Glutamatergic neuron (in vitro differentiated cells): ENCODE results near the gene MYO9B. TPM values are rescaled to one million over a fixed set of nuclear protein-coding genes. Genes with fewer than 3 reads are reported as not detected.

Source experiments
- DNase-seq: peaks from one replicate; pipeline ENCODE4 v3.0.0; 2022
- H3K27ac Mint-ChIP-seq: one replicate; pipeline ENCODE4 v1.8.0; 2020; ENCODE audit warnings: mild to moderate bottlenecking, mixed read lengths, inconsistent platforms; ENCODE audit not compliant: unreplicated experiment
- H3K27me3 Mint-ChIP-seq: one replicate; pipeline ENCODE4 v1.8.0; 2020; ENCODE audit warnings: mild to moderate bottlenecking, moderate library complexity, mixed read lengths, inconsistent platforms; ENCODE audit not compliant: unreplicated experiment
- H3K36me3 Mint-ChIP-seq: one replicate; pipeline ENCODE4 v1.8.0; 2020; ENCODE audit warnings: mild to moderate bottlenecking, mixed read lengths, inconsistent platforms; ENCODE audit not compliant: unreplicated experiment
- H3K4me1 Mint-ChIP-seq: one replicate; pipeline ENCODE4 v1.8.0; 2020; ENCODE audit warnings: mild to moderate bottlenecking, low read depth, mixed read lengths, inconsistent platforms; ENCODE audit not compliant: unreplicated experiment
- H3K4me3 Mint-ChIP-seq: one replicate; pipeline ENCODE4 v1.8.0; 2020; ENCODE audit warnings: mild to moderate bottlenecking, mixed read lengths, inconsistent platforms; ENCODE audit not compliant: unreplicated experiment
- H3K9me3 Mint-ChIP-seq: one replicate; pipeline ENCODE4 v1.8.0; 2020; ENCODE audit warnings: mild to moderate bottlenecking, moderate library complexity, mixed read lengths, inconsistent platforms; ENCODE audit not compliant: unreplicated experiment
- CTCF ChIP-seq: fragments of 200-600 bp; sonication (generic); IDR thresholded peaks from one replicate; pipeline ENCODE4 v1.5.0; 2021; ENCODE audit not compliant: partially characterized antibody, unreplicated experiment
- total RNA-seq: library from RNA; stranded (reverse); fragmentation: NEBNext Ultra II Directional; extraction: Animal tissue kit (Norgen Biotek cat#: 25700); gene quantifications from one replicate; pipeline ENCODE4 v1.2.1, GENCODE V29; 2021; ENCODE audit not compliant: unreplicated experiment

Gene MYO9B
- total RNA-seq, 1 donor from 2014 or later = 237 TPM

GRCh38 chr19:17076543-17076991 lies 990 bp downstream of the MYO9B start:
- H3K27ac Mint-ChIP-seq = peak overlapping the region; percentile 22
- no peaks in the 10 kb centered on the region for H3K36me3 Mint-ChIP-seq
- peaks cover 8% of the 10 kb centered on the region for H3K9me3 Mint-ChIP-seq
- H3K4me3 Mint-ChIP-seq = peak overlapping the region; percentile 97
- peaks cover 16% of the 10 kb centered on the region for H3K4me1 Mint-ChIP-seq
- H3K27me3 Mint-ChIP-seq = peaks cover 6% of the 10 kb centered on the region
- peak; percentile 29 for DNase-seq
- no peak for TF ChIP-seq CTCF

- DNase-seq = no peak
- Mint-ChIP-seq H3K4me1 (peaks cover 24% of the 10 kb centered on the region), H3K4me3 (peak overlapping the region; percentile 97), H3K27me3 (peaks cover 10% of the 10 kb centered on the region), H3K27ac (peak overlapping the region; percentile 24), H3K9me3 (peaks cover 9% of the 10 kb centered on the region), H3K36me3 (no peaks in the 10 kb centered on the region)
- no peak for TF ChIP-seq CTCF
Measured at GRCh38 chr19:17077447-17078028, 2.0 kb downstream of the MYO9B start.

GRCh38 chr19:17078036-17078919 lies 2.7 kb downstream of the MYO9B start:
- TF ChIP-seq CTCF = no peak
- peak overlapping the region; percentile 97 for H3K4me3 Mint-ChIP-seq
- peaks cover 30% of the 10 kb centered on the region for H3K4me1 Mint-ChIP-seq

GRCh38 chr19:17078920-17079709 lies 3.5 kb downstream of the MYO9B start:
- Mint-ChIP-seq H3K27me3 (peaks cover 12% of the 10 kb centered on the region), H3K36me3 (no peaks in the 10 kb centered on the region), H3K9me3 (peaks cover 7% of the 10 kb centered on the region), H3K4me1 (peaks cover 29% of the 10 kb centered on the region), H3K27ac (peak overlapping the region; percentile 43), H3K4me3 (no peak overlapping the region)
- no peak for TF ChIP-seq CTCF
- DNase-seq = no peak

More at GRCh38 chr19:17078036-17078919, 2.7 kb downstream of the MYO9B start:
- H3K27me3 Mint-ChIP-seq = peaks cover 12% of the 10 kb centered on the region
- peaks cover 9% of the 10 kb centered on the region for H3K9me3 Mint-ChIP-seq
- no peaks in the 10 kb centered on the region for H3K36me3 Mint-ChIP-seq
- no peak for DNase-seq
- H3K27ac Mint-ChIP-seq = peak overlapping the region; percentile 24
